K562 treated with DMSO at 1 percent for 4 hours (cell line): ENCODE data around the gene MLEC. TPM values are rescaled to one million over a fixed set of nuclear protein-coding genes. Genes with fewer than 3 reads are reported as not detected.

Source experiments
- total RNA-seq: library from RNA; unstranded; fragments of 300-600 nt; gene quantifications from 2 replicates; pipeline ENCODE4 v1.2.3, GENCODE V29; 2022; ENCODE audit not compliant: insufficient read depth

Gene MLEC
- total RNA-seq = 47.7 and 57.0 TPM in 2 replicates

GRCh38 chr12:120686690-120687577 is at the start of gene MLEC:
MLEC (plus strand) TSS chr12:120687149; CDS start chr12:120687297, 148 bp downstream.

GRCh38 chr12:120639771-120640721 is 46.9 kb upstream of the MLEC start, which contains the start of gene CABP1:
CABP1 (plus strand) TSS chr12:120640626; CDS start chr12:120640686, 60 bp downstream.

GRCh38 chr12:120710031-120710804 is 23.3 kb downstream of the MLEC start, which contains the start of gene UNC119B:
UNC119B (plus strand) TSS chr12:120710458; CDS start chr12:120710475, 17 bp downstream.

GRCh38 chr12:120725659-120726509 is 38.9 kb downstream of the MLEC start, which contains the start of gene ACADS:
ACADS (plus strand) TSS chr12:120725826; CDS start chr12:120725886, 60 bp downstream.

Other genes starting within 250 kb of the MLEC start
- 699 and 785 TPM in 2 replicates for gene COX6A1, start 249.0 kb upstream of the MLEC start, total RNA-seq
- gene TRIAP1, start 240.8 kb upstream of the MLEC start, total RNA-seq = 23.7 and 34.9 TPM in 2 replicates
- 12.4 and 16.6 TPM in 2 replicates for gene GATC, start 240.7 kb upstream of the MLEC start, total RNA-seq
- 196 and 208 TPM in 2 replicates for gene SRSF9, start 217.4 kb upstream of the MLEC start, total RNA-seq
- gene DYNLL1, start 191.0 kb upstream of the MLEC start, total RNA-seq = 470 and 487 TPM in 2 replicates
- gene COQ5, start 158.0 kb upstream of the MLEC start, total RNA-seq = 23.3 and 30.5 TPM in 2 replicates
- gene RNF10, start 152.8 kb upstream of the MLEC start, total RNA-seq = 108 and 132 TPM in 2 replicates
- gene POP5, start 105.7 kb upstream of the MLEC start, total RNA-seq = 55.5 and 61.5 TPM in 2 replicates
- not detected in 2 replicates for gene CABP1, start 46.5 kb upstream of the MLEC start, total RNA-seq
- gene UNC119B, start 23.3 kb downstream of the MLEC start, total RNA-seq = 20.1 and 27.9 TPM in 2 replicates
- gene ACADS, start 38.7 kb downstream of the MLEC start, total RNA-seq = 20.7 and 35.2 TPM in 2 replicates
- 16.9 and 19.2 TPM in 2 replicates for gene SPPL3, start 217.2 kb downstream of the MLEC start, total RNA-seq